Upper lobe of left lung (tissue), 6 donors: ENCODE results near the gene CARS2. TPM values are rescaled to one million over a fixed set of nuclear protein-coding genes. Genes with fewer than 3 reads are reported as not detected.

Experiments
- ATAC-seq, 2 donors: fragments of 200-7000 bp; cut with Tn5 transposase; one replicate each; pipeline ENCODE4 v1.9.1; 2022; ENCODE audit warnings: mild to moderate bottlenecking in 2 of 2, moderate library complexity in 2 of 2; ENCODE audit not compliant: low FRiP score in 2 of 2
- DNase-seq, 2 donors: peaks; one replicate each; pipeline ENCODE4 v3.0.0-alpha.2; 2019 to 2020
- H3K27ac ChIP-seq, 4 donors: fragments of 200-600 bp; sonication (generic); one replicate each; pipeline ENCODE4 v1.5.1; 2016 to 2019
- H3K27me3 ChIP-seq, 4 donors: fragments of 200-600 bp; sonication (generic); one replicate each; pipeline ENCODE4 v1.5.1; 2017 to 2019
- H3K36me3 ChIP-seq, 4 donors: fragments of 200-600 bp; sonication (generic); one replicate each; pipeline ENCODE4 v1.5.1; 2016 to 2019
- H3K4me1 ChIP-seq, 4 donors: fragments of 200-600 bp; sonication (generic); one replicate each; pipeline ENCODE4 v1.5.1; 2018 to 2019
- H3K4me3 ChIP-seq, 4 donors: fragments of 200-600 bp; sonication (generic); one replicate each; pipeline ENCODE4 v1.5.1; 2017 to 2019; ENCODE audit warnings: mild to moderate bottlenecking in 2 of 4, moderate library complexity in 1 of 4
- H3K9me3 ChIP-seq, 4 donors: fragments of 200-600 bp; sonication (generic); one replicate each; pipeline ENCODE4 v1.5.1; 2018 to 2019
- EP300 ChIP-seq, 4 donors: sonication (generic); formaldehyde crosslinking; IDR thresholded peaks; one replicate each; pipeline ENCODE4 v1.5.1; 2017; ENCODE audit warnings: antibody characterized with exemption in 4 of 4, control low read depth in 2 of 4
- POLR2A ChIP-seq, 4 donors: fragments of 450-650 bp; IDR thresholded peaks; one replicate each; pipeline ENCODE4 v1.5.1; 2016 to 2017; ENCODE audit warnings: antibody characterized with exemption in 4 of 4, mild to moderate bottlenecking in 2 of 4
- POLR2AphosphoS5 ChIP-seq, 2 donors: sonication (generic); formaldehyde crosslinking; IDR thresholded peaks; one replicate each; pipeline ENCODE4 v1.5.1; 2017; ENCODE audit warnings: antibody characterized with exemption in 2 of 2
- WGBS, 2 donors: methylation state at CpG; one replicate each; pipeline ENCODE4 v1.1.5; 2017 to 2018; 5-methylcytosine and 5-hydroxymethylcytosine counted together
- total RNA-seq, 6 donors: library from RNA; depleted of rRNA in 4 of 6; stranded (reverse); fragments of >200 nt in 4 of 6; gene quantifications; one replicate each; pipeline versions ENCODE4 v1.1.0 to v1.2.1, GENCODE V29; 2016 to 2021
- TF ChIP-seq, protein P1 (sequence below), 6 experiments: fragments of 450-650 bp in 4 of 6; fragments of 200-600 bp in 2 of 6; sonication (generic) in 2 of 6; IDR thresholded peaks; one replicate each; pipeline ENCODE4 v1.5.1; 2016 to 2019; ENCODE audit warnings: antibody characterized with exemption in 6 of 6
- donor health status: DM: no; HTN: no; CAD: no; lungs with moderate emphysema.
- donor health status: DM: no; HTN: yes; CAD: no; lungs with severe emphysema.

Gene CARS2
- total RNA-seq, 6 donors from 2014 or later = 53.2 to 107 (median 63.0) TPM

DNA sequence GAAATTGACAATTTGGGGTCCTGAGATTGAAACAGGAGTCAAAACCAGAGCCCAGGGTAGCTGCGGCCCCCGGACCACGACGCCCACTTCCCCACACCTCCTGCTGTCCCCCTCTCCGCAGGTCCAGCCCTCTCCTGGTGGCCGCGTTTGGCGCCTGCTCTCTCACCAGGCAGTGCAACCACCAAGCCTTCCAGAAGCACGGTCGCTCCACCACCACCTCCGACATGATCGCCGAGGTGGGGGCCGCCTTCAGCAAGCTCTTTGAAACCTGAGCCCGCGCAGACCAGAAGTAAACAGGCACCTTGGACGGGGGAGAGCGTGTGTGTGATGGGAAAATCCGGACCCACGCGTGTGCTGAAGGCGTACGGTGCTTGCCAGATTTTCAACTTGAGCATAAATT, 67.7 kb downstream of the CARS2 start:
- ATAC-seq = no peak
- DNase-seq = no peak
- Histone ChIP-seq H3K4me1 (no peaks in the 10 kb centered on the region), H3K4me3 (no peak overlapping the region), H3K27ac (no peak overlapping the region), H3K36me3 (peaks cover 14 to 90% (median 81%) of the 10 kb centered on the region in 4 donors), H3K9me3 (no peaks in the 10 kb centered on the region), H3K27me3 (no peaks in the 10 kb centered on the region)
- no peak for TF ChIP-seq POLR2A (IDR thresholded peaks at IDR 0.05)
- TF ChIP-seq, protein P1, sequence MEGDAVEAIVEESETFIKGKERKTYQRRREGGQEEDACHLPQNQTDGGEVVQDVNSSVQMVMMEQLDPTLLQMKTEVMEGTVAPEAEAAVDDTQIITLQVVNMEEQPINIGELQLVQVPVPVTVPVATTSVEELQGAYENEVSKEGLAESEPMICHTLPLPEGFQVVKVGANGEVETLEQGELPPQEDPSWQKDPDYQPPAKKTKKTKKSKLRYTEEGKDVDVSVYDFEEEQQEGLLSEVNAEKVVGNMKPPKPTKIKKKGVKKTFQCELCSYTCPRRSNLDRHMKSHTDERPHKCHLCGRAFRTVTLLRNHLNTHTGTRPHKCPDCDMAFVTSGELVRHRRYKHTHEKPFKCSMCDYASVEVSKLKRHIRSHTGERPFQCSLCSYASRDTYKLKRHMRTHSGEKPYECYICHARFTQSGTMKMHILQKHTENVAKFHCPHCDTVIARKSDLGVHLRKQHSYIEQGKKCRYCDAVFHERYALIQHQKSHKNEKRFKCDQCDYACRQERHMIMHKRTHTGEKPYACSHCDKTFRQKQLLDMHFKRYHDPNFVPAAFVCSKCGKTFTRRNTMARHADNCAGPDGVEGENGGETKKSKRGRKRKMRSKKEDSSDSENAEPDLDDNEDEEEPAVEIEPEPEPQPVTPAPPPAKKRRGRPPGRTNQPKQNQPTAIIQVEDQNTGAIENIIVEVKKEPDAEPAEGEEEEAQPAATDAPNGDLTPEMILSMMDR (IDR thresholded peaks at IDR 0.05) = no peak
- no peak for TF ChIP-seq POLR2AphosphoS5 (IDR thresholded peaks at IDR 0.05)
- no peak for TF ChIP-seq EP300 (IDR thresholded peaks at IDR 0.05)
- 94% methylated on average over 23 of the region's 23 CpGs for WGBS, 2 donors

DNA sequence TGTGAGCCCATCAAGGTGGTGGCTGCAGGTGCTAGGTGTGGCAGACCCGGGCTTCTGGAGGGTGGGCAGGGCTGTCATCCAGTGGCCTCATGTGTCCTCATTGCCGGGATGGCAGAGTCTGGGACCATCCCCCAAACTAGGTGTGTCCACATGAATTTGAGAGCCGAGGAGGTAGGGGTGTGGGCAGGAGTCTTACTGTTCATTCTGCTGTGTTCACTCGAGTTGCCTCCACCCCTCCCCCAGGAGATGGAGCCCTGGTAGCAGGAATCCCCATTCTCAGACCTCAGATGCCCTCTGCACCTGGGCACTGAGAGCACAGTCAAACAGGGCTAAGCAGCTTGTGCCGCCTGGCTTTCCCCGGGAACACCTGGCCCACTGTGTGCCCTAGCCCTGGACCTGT, 68.2 kb downstream of the CARS2 start:
- Histone ChIP-seq H3K27ac (no peak overlapping the region), H3K4me3 (no peak overlapping the region), H3K4me1 (no peaks in the 10 kb centered on the region), H3K36me3 (peaks cover 14 to 89% (median 79%) of the 10 kb centered on the region in 4 donors), H3K27me3 (no peaks in the 10 kb centered on the region), H3K9me3 (no peaks in the 10 kb centered on the region)
- DNase-seq (no peak), ATAC-seq (no peak)
- WGBS, 2 donors = 84 to 91% methylated on average over 6 of the region's 6 CpGs
- TF ChIP-seq, protein P1 (IDR thresholded peaks at IDR 0.05) = no peak
- no peak for TF ChIP-seq POLR2AphosphoS5 (IDR thresholded peaks at IDR 0.05)
- no peak for TF ChIP-seq POLR2A (IDR thresholded peaks at IDR 0.05)
- no peak for TF ChIP-seq EP300 (IDR thresholded peaks at IDR 0.05)

DNA sequence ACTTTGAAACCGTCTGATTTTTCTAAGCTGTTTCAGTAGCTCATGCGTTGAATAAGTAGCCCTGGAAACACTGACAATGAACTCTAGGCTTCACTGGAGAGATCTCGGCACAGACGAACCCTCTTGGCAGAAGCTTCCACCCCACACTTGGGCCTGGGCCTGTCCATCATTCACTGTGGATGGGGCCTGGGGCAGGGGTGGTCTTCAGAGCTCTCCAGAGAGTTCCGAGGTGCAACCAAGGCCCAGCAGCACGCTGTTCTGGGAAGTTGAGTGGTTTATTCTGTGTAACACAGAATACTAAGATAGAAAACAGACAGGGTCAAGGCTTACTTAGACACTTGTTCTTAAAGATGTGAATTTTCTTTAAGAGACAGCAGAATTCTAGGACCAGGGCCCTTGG, 68.6 kb downstream of the CARS2 start:
- Histone ChIP-seq H3K9me3 (no peaks in the 10 kb centered on the region), H3K27ac (no peak overlapping the region), H3K27me3 (no peaks in the 10 kb centered on the region), H3K4me1 (no peaks in the 10 kb centered on the region), H3K4me3 (no peak overlapping the region), H3K36me3 (peaks cover 11 to 89% (median 76%) of the 10 kb centered on the region in 4 donors)
- no peak for ATAC-seq
- 91 to 96% methylated on average over 6 of the region's 6 CpGs for WGBS, 2 donors
- no peak for DNase-seq
- TF ChIP-seq POLR2A (IDR thresholded peaks at IDR 0.05) (no peak), EP300 (IDR thresholded peaks at IDR 0.05) (no peak), POLR2AphosphoS5 (IDR thresholded peaks at IDR 0.05) (no peak)
- TF ChIP-seq, protein P1 (IDR thresholded peaks at IDR 0.05) = no peak

DNA sequence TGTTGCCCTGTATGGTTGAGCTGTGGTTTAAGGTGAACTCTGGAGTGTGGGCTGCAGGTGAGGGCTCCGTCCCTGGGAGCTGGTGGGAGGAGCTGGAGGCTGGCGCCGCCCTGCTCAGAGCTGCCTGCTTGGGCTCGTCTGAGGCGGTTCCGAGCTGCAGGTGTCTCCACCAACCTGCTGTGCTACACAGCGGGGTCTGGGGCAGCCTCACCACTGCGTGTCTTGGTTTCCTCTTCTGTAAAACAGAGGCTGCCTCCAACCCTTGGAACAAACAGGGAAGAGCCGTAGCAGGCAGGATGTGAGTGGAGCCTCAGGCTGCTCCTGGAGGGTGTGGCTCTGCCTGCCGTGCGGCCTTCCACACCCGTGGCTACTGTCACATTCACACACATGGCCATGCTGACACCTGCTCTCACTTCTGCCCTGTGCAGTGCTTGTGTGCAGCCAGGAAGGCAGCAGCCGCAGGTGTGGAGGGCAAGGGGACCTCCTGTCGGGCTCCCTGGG, 69.2 kb downstream of the CARS2 start:
- WGBS, 2 donors = 91 to 100% methylated on average over 2 to 14 of the region's 14 CpGs
- H3K4me3 ChIP-seq = no peak overlapping the region
- TF ChIP-seq POLR2AphosphoS5 (IDR thresholded peaks at IDR 0.05) = no peak
- TF ChIP-seq, protein P1 (IDR thresholded peaks at IDR 0.05) = no peak
- TF ChIP-seq POLR2A (IDR thresholded peaks at IDR 0.05) = no peak
- TF ChIP-seq EP300 (IDR thresholded peaks at IDR 0.05) = no peak
- H3K9me3 ChIP-seq = no peaks in the 10 kb centered on the region
- H3K27ac ChIP-seq = no peak overlapping the region
- DNase-seq = no peak
- H3K4me1 ChIP-seq = no peaks in the 10 kb centered on the region
- ATAC-seq = peak; percentile 14 to 20
- peaks cover 7 to 87% (median 70%) of the 10 kb centered on the region in 4 donors for H3K36me3 ChIP-seq
- H3K27me3 ChIP-seq = no peaks in the 10 kb centered on the region

DNA sequence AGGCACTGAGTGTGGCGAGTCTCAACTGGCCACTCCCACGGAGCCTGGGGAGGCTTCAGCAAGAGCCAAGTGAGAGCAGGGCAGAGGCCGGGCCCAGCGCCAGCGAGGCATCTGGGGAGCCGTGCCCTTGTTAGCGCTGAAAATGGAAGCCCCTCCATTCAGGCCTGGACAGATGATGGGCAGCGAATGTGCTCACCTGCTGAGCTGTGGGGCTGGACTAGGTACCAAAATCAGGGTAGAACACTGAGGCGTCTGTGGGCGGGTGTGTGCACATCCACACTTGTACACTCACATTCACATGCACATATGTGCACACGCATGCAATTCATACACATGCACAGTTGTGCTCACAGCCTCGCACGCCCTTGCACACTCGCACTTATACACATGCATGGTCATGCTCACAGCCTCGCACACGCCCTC, 69.9 kb downstream of the CARS2 start:
- H3K27ac ChIP-seq = no peak overlapping the region
- no peak for DNase-seq
- no peaks in the 10 kb centered on the region for H3K27me3 ChIP-seq
- TF ChIP-seq POLR2AphosphoS5 (IDR thresholded peaks at IDR 0.05) (no peak), EP300 (IDR thresholded peaks at IDR 0.05) (no peak), POLR2A (IDR thresholded peaks at IDR 0.05) (no peak)
- TF ChIP-seq, protein P1 (IDR thresholded peaks at IDR 0.05) = no peak
- no peak overlapping the region for H3K4me3 ChIP-seq
- H3K36me3 ChIP-seq = peaks cover 7 to 81% (median 65%) of the 10 kb centered on the region in 4 donors
- 95% methylated on average over 16 of the region's 16 CpGs for WGBS, 2 donors
- no peak for ATAC-seq
- H3K4me1 ChIP-seq = no peaks in the 10 kb centered on the region
- H3K9me3 ChIP-seq = no peaks in the 10 kb centered on the region
